NCI-H146 (cell line): ENCODE measurements around the gene OR52A5.

Experiments used
- DNase-seq: peaks from one replicate; lab custom pipeline; 2025; lab: John Stamatoyannopoulos, UW

Gene OR52A5

DNA sequence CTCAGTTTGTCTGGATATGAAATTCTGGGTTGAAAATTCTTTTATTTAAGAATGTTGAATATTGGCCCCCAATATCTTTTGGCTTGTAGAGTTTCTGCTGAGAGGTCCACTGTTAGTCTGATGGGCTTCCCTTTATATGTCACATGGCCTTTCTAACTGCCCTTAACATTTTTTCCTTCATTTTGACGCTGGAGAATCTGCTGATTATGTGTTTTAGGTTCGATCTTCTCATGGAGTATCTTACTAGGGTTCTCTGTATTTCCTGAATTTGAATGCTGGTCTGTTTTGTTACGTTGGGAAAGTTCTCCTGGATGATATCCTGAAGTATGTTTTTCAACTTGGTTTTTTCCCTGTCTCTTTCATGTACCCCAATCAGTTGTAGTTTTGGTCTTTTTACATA, 22.8 kb downstream of the OR52A5 start:
- DNase-seq, result no peak

GRCh38 chr11:5107285-5107684, 30.9 kb downstream of the OR52A5 start:
- DNase-seq, result no peak

DNA sequence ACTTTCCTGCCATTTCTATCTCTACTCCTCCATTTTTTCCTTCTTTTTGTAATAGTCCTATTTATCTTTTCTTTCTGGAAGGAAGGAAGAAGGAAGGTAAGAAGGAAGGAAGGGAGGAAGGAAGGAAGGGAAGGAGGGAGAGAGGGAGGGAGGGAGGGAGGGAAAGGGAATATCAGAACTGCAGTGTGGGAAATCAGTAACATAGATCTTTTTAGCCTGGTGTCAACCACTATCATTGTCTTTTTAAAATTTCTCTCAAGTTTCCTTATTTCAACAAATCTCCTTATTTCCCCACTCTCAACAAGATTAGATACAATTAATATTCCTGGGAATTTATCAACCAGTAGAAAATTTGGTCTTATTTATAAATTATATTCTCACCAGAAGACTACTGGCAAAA, 35.1 kb downstream of the OR52A5 start:
- no peak for DNase-seq

DNA sequence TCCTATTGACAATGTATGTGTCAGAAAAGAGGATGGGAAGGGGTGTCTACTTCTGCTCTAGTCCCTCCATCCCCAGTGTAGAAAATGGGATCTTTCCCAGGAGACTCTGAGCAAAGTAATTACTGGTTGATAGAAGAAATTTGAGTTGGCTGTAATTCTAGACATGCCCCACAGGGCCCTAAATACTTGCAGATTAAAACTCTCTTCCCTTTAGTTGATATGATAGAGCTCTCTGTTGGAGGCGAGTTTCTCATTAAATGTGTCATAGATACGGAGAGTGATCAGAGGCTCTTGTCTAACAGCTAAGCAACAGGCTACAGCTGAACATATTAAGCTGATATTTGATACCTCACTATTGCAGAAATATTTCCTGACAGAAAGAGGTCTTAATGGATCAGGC, 35.9 kb downstream of the OR52A5 start:
- no peak for DNase-seq

DNA sequence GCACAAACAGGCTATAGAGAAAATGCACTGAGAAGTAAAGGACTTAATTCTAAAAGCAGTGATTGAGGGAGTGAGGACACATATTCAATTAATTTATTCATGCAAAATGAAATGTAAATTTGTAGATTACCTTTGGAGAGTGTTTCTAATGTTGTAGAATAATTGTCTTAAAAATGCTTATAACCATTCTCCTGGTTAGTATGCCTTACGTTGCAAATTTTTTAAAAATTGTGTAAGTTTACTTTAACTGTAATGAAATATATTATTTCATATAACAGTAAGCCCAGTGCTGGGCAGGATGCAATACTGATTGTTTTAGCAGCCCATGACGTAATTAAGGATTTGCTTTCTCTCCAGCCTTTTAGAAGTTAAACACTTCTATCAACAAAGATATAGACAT, 42.1 kb downstream of the OR52A5 start:
- no peak for DNase-seq

- no peak for DNase-seq
These were observed 45.2 kb downstream of the OR52A5 start for GRCh38 chr11:5092821-5093585.

- no peak for DNase-seq
These were observed 47.5 kb downstream of the OR52A5 start for GRCh38 chr11:5090668-5091067.

DNA sequence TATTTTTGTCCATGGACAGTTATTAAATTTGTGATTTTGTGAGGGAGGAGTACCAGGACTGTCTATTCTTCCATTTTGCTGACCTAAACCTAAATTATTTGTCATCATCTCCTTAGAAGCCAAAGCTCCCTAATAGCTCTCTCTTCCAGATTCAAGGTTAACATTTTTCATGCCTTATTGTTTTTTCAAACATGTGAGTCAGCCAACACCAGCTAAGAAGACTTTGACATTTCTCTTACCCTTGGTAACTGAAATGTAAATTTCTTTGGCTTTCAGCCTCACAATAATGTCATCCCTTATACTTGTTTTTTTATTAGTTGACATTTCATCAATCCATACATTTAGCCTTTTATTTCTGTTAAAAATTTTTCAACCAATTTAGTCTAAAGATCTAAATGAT, 49.6 kb downstream of the OR52A5 start:
- no peak for DNase-seq

GRCh38 chr11:5083602-5084001, 54.6 kb downstream of the OR52A5 start:
- no peak for DNase-seq

DNA sequence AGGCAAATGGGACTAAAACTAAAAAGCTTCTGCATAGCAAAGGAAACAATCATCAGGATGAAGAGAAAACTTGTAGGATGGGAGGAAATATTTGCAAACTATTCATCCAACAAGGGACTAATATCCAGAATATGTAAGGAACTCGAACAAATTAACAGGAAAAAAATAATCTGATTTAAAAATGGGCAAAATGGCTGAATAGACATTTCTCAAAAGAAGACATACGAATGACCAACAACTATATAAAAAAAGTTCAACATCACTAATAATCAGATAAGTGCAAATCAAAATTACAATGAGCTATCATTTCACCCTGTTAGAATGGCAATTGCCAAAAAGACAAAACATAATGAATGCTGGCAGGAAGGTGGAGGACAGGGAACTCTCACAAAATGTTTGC, 56.8 kb downstream of the OR52A5 start:
- no peak for DNase-seq
